Measurements from ENCODE around the gene PHLPP1. TPM values are rescaled to one million over a fixed set of nuclear protein-coding genes. Genes with fewer than 3 reads are reported as not detected.

PHLPP1 gene
- total RNA-seq, 2 donors from 2014 or later: 22.1 to 24.2 TPM

DNA sequence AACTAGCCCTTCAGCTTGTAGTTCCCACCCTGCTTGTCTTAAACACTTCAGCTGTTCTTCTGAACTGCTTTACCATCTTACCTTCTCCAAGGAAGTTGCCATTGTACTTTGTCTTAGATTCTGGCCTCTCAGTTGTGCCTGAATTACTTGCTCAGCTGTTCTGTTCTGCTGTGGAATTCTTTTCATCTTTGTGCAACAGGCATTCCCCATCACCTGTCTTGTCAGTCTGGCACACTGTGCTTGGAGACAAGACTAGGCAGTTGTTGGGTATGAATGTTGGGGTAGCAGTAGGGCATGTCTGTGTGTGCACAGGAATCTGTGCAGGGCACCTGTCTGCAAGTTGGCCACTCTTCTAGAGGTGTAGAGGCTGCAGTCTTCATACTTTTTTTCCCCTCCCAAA, 38.7 kb downstream of the PHLPP1 start:
- Histone ChIP-seq H3K4me3 (no peak overlapping the region), H3K27ac (no peak overlapping the region), H3K9ac (ENCODE audit: low read depth in 2 of 2, low read length in 2 of 2) (no peak overlapping the region), H3K36me3 (no peaks in the 10 kb centered on the region), H3K9me3 (no peaks in the 10 kb centered on the region), H3K4me1 (no peaks in the 10 kb centered on the region), H3K27me3 (no peaks in the 10 kb centered on the region)
- intact Hi-C loops (cut with DNase I): no loop called here
- TF ChIP-seq, protein P1, sequence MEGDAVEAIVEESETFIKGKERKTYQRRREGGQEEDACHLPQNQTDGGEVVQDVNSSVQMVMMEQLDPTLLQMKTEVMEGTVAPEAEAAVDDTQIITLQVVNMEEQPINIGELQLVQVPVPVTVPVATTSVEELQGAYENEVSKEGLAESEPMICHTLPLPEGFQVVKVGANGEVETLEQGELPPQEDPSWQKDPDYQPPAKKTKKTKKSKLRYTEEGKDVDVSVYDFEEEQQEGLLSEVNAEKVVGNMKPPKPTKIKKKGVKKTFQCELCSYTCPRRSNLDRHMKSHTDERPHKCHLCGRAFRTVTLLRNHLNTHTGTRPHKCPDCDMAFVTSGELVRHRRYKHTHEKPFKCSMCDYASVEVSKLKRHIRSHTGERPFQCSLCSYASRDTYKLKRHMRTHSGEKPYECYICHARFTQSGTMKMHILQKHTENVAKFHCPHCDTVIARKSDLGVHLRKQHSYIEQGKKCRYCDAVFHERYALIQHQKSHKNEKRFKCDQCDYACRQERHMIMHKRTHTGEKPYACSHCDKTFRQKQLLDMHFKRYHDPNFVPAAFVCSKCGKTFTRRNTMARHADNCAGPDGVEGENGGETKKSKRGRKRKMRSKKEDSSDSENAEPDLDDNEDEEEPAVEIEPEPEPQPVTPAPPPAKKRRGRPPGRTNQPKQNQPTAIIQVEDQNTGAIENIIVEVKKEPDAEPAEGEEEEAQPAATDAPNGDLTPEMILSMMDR (IDR thresholded peaks at IDR 0.05): no peak
- DNase-seq: no peak

DNA sequence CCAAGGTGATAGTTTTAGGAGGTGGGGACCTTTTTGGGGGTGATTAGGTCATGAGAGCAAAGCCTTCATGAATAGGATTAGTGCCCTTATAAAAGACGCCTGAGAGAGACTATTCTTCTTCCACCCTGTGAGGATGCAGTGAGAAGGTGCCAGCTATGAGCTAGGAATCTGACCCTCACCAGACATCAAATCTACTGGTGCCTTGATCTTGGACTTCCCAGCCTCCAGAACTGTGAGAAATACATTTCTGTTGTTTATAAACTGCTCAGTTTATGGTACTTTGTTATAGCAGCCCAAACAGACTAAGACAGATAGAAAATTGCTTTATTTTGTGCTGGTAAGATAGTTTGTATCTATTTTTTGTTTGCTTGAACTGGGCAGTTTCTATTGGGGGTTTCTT, 40.1 kb downstream of the PHLPP1 start:
- TF ChIP-seq, protein P1 (IDR thresholded peaks at IDR 0.05): no peak
- no peaks in the 10 kb centered on the region for H3K4me1 ChIP-seq

DNA sequence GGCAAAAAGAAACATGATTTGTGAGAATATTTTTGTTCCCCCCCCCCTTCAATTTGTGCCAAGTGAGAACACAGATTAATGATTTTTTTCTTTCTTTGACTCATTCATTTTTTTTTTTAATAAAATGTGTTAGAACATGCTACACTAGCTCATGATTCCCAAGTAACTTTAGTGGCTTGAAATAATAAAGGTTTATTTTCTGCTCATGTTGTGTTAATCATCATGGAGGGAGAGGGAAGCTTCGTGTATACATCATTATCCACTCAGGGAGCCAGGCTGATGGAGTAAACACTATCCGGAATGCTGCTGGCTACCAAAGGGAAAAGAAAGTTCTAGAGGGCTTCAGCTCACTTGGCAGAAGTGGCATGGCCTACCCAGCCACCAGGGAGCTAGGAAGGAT, 40.6 kb downstream of the PHLPP1 start:
- intact Hi-C loops (cut with DNase I): no loop called here
- Histone ChIP-seq H3K27ac (no peak overlapping the region), H3K9ac (ENCODE audit: low read depth in 2 of 2, low read length in 2 of 2) (no peak overlapping the region), H3K4me1 (no peaks in the 10 kb centered on the region), H3K9me3 (no peaks in the 10 kb centered on the region), H3K27me3 (no peaks in the 10 kb centered on the region), H3K36me3 (no peaks in the 10 kb centered on the region), H3K4me3 (no peak overlapping the region)
- TF ChIP-seq, protein P1 (IDR thresholded peaks at IDR 0.05): no peak
- no peak for DNase-seq

More for the DNA sequence above, 40.1 kb downstream of the PHLPP1 start:
- Histone ChIP-seq H3K36me3 (no peaks in the 10 kb centered on the region), H3K9me3 (no peaks in the 10 kb centered on the region), H3K27me3 (no peaks in the 10 kb centered on the region), H3K9ac (ENCODE audit: low read depth in 2 of 2, low read length in 2 of 2) (no peak overlapping the region), H3K27ac (no peak overlapping the region), H3K4me3 (no peak overlapping the region)
- intact Hi-C loops (cut with DNase I): no loop called here
- no peak for DNase-seq

DNA sequence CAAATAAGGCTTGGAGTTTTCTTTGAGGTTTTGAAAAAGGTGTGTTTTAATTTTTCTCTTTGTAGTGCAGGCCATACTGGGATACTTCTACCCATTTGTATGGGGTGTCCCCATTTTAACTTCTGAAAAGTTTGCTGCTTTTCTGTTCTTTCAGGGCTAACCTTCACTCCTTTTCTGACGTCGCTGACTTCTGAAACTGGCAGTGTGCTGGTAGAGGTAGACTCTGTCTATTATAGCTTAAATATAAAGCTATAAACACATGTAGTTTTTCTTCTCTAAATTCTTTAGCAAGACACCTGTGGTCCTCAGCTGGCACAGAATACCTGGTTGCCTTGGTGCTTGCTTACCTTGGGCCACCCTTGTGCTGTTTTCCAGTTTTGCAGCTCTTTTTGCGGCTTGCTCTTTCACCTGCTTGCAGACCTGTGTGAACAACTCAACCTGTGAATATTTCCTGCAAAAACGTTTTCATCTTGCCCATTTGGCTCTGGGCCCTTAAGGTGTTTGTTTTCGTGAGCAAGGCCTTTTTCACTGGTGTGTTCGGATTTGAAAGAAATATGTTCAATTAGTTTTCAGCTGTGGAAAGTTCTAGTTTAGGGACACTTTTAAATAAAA, 42.2 kb downstream of the PHLPP1 start:
- H3K27me3 ChIP-seq: no peaks in the 10 kb centered on the region
- TF ChIP-seq, protein P1 (IDR thresholded peaks at IDR 0.05): no peak
- H3K4me1 ChIP-seq: no peaks in the 10 kb centered on the region
- peak overlapping the region in 1 of 2 donors; percentile 13 for H3K9ac ChIP-seq (ENCODE audit: low read depth in 2 of 2, low read length in 2 of 2)
- DNase-seq: peak; percentile 48
- intact Hi-C loops (cut with DNase I): no loop called here
- no peak overlapping the region for H3K4me3 ChIP-seq
- H3K36me3 ChIP-seq: no peaks in the 10 kb centered on the region
- H3K27ac ChIP-seq: peak overlapping the region; percentile 30
- H3K9me3 ChIP-seq: no peaks in the 10 kb centered on the region

DNA sequence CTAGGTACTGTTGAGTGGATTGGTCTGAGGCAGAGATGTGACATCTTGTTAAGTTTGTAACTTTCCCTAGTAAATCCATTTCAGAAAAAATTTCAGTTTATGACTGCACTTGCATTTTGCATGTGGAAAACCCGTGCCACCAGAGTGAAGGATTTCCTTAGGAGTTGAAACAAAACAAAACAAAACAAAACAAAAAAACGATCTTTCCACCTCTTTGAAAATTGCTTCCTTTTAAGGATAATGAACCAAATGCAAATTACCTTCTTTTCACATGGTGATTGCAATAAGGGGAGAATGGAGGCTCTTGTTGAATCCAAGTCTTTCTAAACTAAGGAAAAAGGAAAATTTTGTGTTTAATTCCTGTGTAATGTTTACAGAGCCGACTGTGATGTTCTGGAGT, 43.2 kb downstream of the PHLPP1 start:
- Histone ChIP-seq H3K4me3 (no peak overlapping the region), H3K4me1 (no peaks in the 10 kb centered on the region), H3K9me3 (no peaks in the 10 kb centered on the region), H3K9ac (ENCODE audit: low read depth in 2 of 2, low read length in 2 of 2) (no peak overlapping the region), H3K27ac (no peak overlapping the region), H3K27me3 (no peaks in the 10 kb centered on the region), H3K36me3 (no peaks in the 10 kb centered on the region)
- DNase-seq: no peak
- intact Hi-C loops (cut with DNase I): no loop called here
- TF ChIP-seq, protein P1 (IDR thresholded peaks at IDR 0.05): no peak
